PC-3 (cell line): ENCODE measurements around the gene MIPOL1. TPM values are rescaled to one million over a fixed set of nuclear protein-coding genes. Genes with fewer than 3 reads are reported as not detected.

Source experiments
- ATAC-seq: fragments of 200-7000 bp; cut with Tn5 transposase; 2 replicates; pipeline ENCODE4 v1.9.1; 2020; ENCODE audit warnings: mild to moderate bottlenecking, moderate library complexity
- BruUV-seq: library from RNA; stranded (reverse); fragments of 400-500 nt; replicated peaks from 2 replicates; lab custom pipeline; 2021; lab: Mats Ljungman, UMichigan
- CTCF ChIA-PET: fragments of 300-600 bp; sonication (Branson Sonifier 250); formaldehyde crosslinking; loops from one replicate; lab custom pipeline; 2022; ENCODE audit warnings: antibody characterized with exemption; lab: Charles Lee
- POLR2A ChIA-PET: fragments of 300-600 bp; sonication (Branson Sonifier 250); formaldehyde crosslinking; loops from one replicate; lab custom pipeline; 2022; ENCODE audit warnings: antibody characterized with exemption; ENCODE audit not compliant: unreplicated experiment; lab: Charles Lee
- DNase-seq: peaks from one replicate; pipeline ENCODE4 v3.0.0-alpha.2; 2015
- H2AFZ ChIP-seq: fragments of 300-600 bp; sonication (generic); 2 replicates; pipeline ENCODE4 v1.6.0; 2016; ENCODE audit warnings: antibody characterized with exemption, low read length
- H3F3A ChIP-seq: fragments of 300-600 bp; sonication (generic); one replicate; pipeline ENCODE4 v1.6.0; 2017; ENCODE audit warnings: antibody characterized with exemption, low read length, control low read depth, mild to moderate bottlenecking; ENCODE audit not compliant: unreplicated experiment
- H3K27ac ChIP-seq: fragments of 300-600 bp; sonication (generic); 2 replicates; pipeline ENCODE4 v1.5.1; 2016; ENCODE audit warnings: mild to moderate bottlenecking, low read length
- H3K27me3 ChIP-seq: fragments of 300-600 bp; sonication (generic); 2 replicates; pipeline ENCODE4 v1.6.1; 2016; ENCODE audit warnings: low read length, mixed read lengths
- H3K36me3 ChIP-seq: fragments of 300-600 bp; sonication (generic); 2 replicates; pipeline ENCODE4 v1.6.1; 2016; ENCODE audit warnings: low read depth, mixed run types, low read length, mixed read lengths
- H3K4me1 ChIP-seq: fragments of 300-600 bp; sonication (generic); 2 replicates; pipeline ENCODE4 v1.5.1; 2016; ENCODE audit warnings: low read length; ENCODE audit not compliant: insufficient read depth
- H3K4me2 ChIP-seq: fragments of 300-600 bp; sonication (generic); 2 replicates; pipeline ENCODE4 v1.6.0; 2016; ENCODE audit warnings: low read length
- H3K4me3 ChIP-seq: fragments of 300-600 bp; sonication (generic); 2 replicates; pipeline ENCODE4 v1.5.1; 2016; ENCODE audit warnings: mild to moderate bottlenecking, low read length, mixed read lengths
- H3K79me2 ChIP-seq: fragments of 300-600 bp; sonication (generic); 2 replicates; pipeline ENCODE4 v1.6.1; 2017; ENCODE audit warnings: low read length, mixed read lengths
- H3K9ac ChIP-seq: fragments of 300-600 bp; sonication (generic); 2 replicates; pipeline ENCODE4 v1.6.0; 2016; ENCODE audit warnings: mild to moderate bottlenecking, low read length
- H3K9me2 ChIP-seq: fragments of 300-600 bp; sonication (generic); replicated peaks from 2 replicates; pipeline ENCODE4 v1.6.1; 2016; ENCODE audit warnings: mixed run types, low read length, mixed read lengths
- H3K9me3 ChIP-seq: fragments of 300-600 bp; sonication (generic); 2 replicates; pipeline ENCODE4 v1.6.1; 2016; ENCODE audit warnings: low read length, mixed read lengths
- H4K20me1 ChIP-seq: fragments of 300-600 bp; sonication (generic); 2 replicates; pipeline ENCODE4 v1.6.1; 2016; ENCODE audit warnings: low read length, mixed read lengths
- EZH2 ChIP-seq: fragments of 300-600 bp; sonication (generic); IDR thresholded peaks from one replicate; pipeline ENCODE4 v1.6.1; 2017; ENCODE audit warnings: antibody characterized with exemption, mild to moderate bottlenecking, low read length; ENCODE audit not compliant: unreplicated experiment
- EZH2phosphoT487 ChIP-seq: fragments of 300-600 bp; sonication (generic); IDR thresholded peaks from 2 replicates; pipeline ENCODE4 v1.6.1; 2018; ENCODE audit warnings: mild to moderate bottlenecking, antibody characterized with exemption, low read length, borderline replicate concordance
- intact Hi-C: fragments of 100-400 bp; cut with micrococcal nuclease; formaldehyde crosslinking; loops from 2 replicates; pipeline ENCODE4 v1.9.0; 2023
- total RNA-seq: library from RNA; depleted of rRNA; stranded (reverse); fragments of >200 nt; gene quantifications from 2 replicates; pipeline ENCODE4 v1.2.3, GENCODE V29; 2014
- TF ChIP-seq, protein P1 (sequence below): fragments of 300-600 bp; sonication (generic); conservative IDR thresholded peaks from 2 replicates; pipeline ENCODE4 v1.5.1; 2017; ENCODE audit warnings: antibody characterized with exemption, low read depth, mild to moderate bottlenecking, low read length

MIPOL1 gene
- total RNA-seq, 1 experiment from 2014 or later = 22.5 TPM

DNA sequence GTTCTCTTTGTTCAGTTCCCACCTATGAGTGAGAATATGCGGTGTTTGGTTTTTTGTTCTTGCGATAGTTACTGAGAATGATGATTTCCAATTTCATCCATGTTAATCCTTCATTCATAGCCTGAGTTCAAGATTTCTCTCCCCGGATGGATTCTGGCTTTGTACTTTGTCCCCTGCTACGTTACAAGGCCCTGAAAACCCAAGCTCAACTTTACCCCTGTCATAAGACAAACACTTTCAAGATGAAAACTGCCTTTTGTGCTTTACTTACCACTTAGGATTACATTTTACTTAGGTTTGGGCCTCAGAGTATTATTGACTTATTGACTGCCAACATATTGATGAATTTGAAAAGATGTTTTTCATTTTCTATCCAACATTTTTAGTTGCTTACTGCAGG lies 361.0 kb downstream of the MIPOL1 start:
- Histone ChIP-seq H3K9ac (no peak overlapping the region), H3K9me3 (no peaks in the 10 kb centered on the region), H3K79me2 (peaks cover 23% of the 10 kb centered on the region), H3K4me1 (peaks cover 18% of the 10 kb centered on the region), H3K27me3 (no peaks in the 10 kb centered on the region), H3K9me2 (no peaks in the 10 kb centered on the region), H4K20me1 (no peaks in the 10 kb centered on the region), H3F3A (no peaks in the 10 kb centered on the region), H3K36me3 (peaks cover 10% of the 10 kb centered on the region; the same call in 1 of the 2 replicates), H3K4me2 (no peak overlapping the region), H3K4me3 (no peak overlapping the region), H3K27ac (no peak overlapping the region), H2AFZ (no peak overlapping the region)
- ATAC-seq (no peak), DNase-seq (no peak)
- intact Hi-C loops = no loop called here
- ChIA-PET POLR2A (no interaction called here), CTCF (no interaction called here)
- BruUV-seq = no TSS peak
- TF ChIP-seq, protein P1, sequence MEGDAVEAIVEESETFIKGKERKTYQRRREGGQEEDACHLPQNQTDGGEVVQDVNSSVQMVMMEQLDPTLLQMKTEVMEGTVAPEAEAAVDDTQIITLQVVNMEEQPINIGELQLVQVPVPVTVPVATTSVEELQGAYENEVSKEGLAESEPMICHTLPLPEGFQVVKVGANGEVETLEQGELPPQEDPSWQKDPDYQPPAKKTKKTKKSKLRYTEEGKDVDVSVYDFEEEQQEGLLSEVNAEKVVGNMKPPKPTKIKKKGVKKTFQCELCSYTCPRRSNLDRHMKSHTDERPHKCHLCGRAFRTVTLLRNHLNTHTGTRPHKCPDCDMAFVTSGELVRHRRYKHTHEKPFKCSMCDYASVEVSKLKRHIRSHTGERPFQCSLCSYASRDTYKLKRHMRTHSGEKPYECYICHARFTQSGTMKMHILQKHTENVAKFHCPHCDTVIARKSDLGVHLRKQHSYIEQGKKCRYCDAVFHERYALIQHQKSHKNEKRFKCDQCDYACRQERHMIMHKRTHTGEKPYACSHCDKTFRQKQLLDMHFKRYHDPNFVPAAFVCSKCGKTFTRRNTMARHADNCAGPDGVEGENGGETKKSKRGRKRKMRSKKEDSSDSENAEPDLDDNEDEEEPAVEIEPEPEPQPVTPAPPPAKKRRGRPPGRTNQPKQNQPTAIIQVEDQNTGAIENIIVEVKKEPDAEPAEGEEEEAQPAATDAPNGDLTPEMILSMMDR = no peak
- TF ChIP-seq EZH2phosphoT487 (no peak), EZH2 (no peak)

DNA sequence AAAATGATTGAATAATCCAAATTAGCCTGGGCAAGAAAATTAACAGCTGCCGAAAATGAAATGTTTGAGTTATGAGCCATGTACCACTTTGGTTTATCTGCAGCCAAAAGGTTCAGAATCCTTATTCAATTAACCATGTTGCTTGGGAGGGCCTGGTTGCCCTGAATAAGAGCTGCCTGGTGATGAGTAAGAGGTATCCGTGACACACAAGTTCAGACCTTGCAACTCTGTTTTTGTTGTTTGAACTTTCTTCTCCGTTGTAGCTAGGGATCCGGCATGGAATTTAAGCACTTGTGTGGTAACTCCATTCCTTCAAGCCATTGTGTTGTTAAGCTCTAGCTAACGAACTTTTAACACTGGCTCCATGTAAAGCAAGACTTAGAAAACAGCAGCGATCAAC lies 361.6 kb downstream of the MIPOL1 start:
- H3K4me2 ChIP-seq = no peak overlapping the region
- no peak for DNase-seq
- H3K4me3 ChIP-seq = no peak overlapping the region
- ATAC-seq = no peak
- CTCF ChIA-PET = interaction anchor here (0.6 kb wide), 1 partner anchor 36 kb away, joined by 3 read pairs; the partner anchor contains the start of gene FOXA1
- peaks cover 10% of the 10 kb centered on the region; the same call in 1 of the 2 replicates for H3K36me3 ChIP-seq
- H3K9me2 ChIP-seq = no peaks in the 10 kb centered on the region
- H3K9ac ChIP-seq = no peak overlapping the region
- no peaks in the 10 kb centered on the region for H4K20me1 ChIP-seq
- no peaks in the 10 kb centered on the region for H3F3A ChIP-seq
- no peak overlapping the region for H2AFZ ChIP-seq
- H3K27me3 ChIP-seq = no peaks in the 10 kb centered on the region
- BruUV-seq = no TSS peak
- H3K4me1 ChIP-seq = peaks cover 23% of the 10 kb centered on the region
- TF ChIP-seq EZH2 = no peak
- TF ChIP-seq, protein P1 = no peak
- no peak for TF ChIP-seq EZH2phosphoT487
- POLR2A ChIA-PET = no interaction called here
- intact Hi-C loops = no loop called here
- peaks cover 29% of the 10 kb centered on the region for H3K79me2 ChIP-seq
- H3K9me3 ChIP-seq = no peaks in the 10 kb centered on the region
- no peak overlapping the region for H3K27ac ChIP-seq

DNA sequence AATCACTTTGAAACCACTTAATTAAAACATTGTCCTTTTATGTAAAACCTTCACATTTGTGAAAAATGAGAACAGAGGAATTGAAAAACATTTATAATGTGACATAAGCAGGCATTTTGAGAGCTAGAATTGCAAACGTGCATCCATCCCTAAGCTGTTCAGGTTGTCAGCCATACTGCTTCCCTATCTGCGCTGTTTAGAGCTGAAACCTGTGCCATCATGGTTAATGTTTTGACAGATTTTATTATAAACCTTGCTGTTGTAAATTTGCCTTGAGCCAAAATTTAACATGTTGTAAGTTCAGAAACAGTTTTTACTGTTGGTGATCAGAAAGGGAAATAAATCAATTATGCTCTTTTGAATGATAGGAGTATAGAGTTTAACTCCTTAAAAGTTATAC lies 365.5 kb downstream of the MIPOL1 start:
- POLR2A ChIA-PET = interaction anchor here (0.6 to 0.7 kb wide), 2 partner anchors 22 to 413 kb away, joined by 3 to 9 read pairs; no protein-coding TSS in a partner anchor
- ATAC-seq = no peak
- intact Hi-C loops = no loop called here

More for the DNA sequence above, 365.5 kb downstream of the MIPOL1 start:
- no peaks in the 10 kb centered on the region for H3K9me2 ChIP-seq
- no peaks in the 10 kb centered on the region for H3F3A ChIP-seq
- H3K27me3 ChIP-seq = no peaks in the 10 kb centered on the region
- H4K20me1 ChIP-seq = no peaks in the 10 kb centered on the region
- CTCF ChIA-PET = no interaction called here
- 0 out of 2 replicates have a peak, but pooled peaks cover 2% of the 10 kb centered on the region for H3K36me3 ChIP-seq
- H3K4me2 ChIP-seq = peak overlapping the region; percentile 75
- DNase-seq = no peak
- TF ChIP-seq EZH2 = no peak
- TF ChIP-seq, protein P1 = no peak
- TF ChIP-seq EZH2phosphoT487 = no peak
- H2AFZ ChIP-seq = no peak overlapping the region
- H3K4me3 ChIP-seq = no peak overlapping the region
- H3K4me1 ChIP-seq = peaks cover 53% of the 10 kb centered on the region
- no peaks in the 10 kb centered on the region for H3K9me3 ChIP-seq
- peaks cover 52% of the 10 kb centered on the region for H3K79me2 ChIP-seq
- H3K9ac ChIP-seq = no peak overlapping the region
- H3K27ac ChIP-seq = no peak overlapping the region
- BruUV-seq = no TSS peak
